Right lobe of liver (tissue), 6 donors: ENCODE data around the gene APPBP2. TPM values are rescaled to one million over a fixed set of nuclear protein-coding genes. Genes with fewer than 3 reads are reported as not detected.

ENCODE experiments used
- ATAC-seq, 4 donors: fragments of 200-7000 bp; cut with Tn5 transposase; one replicate each; pipeline ENCODE4 v1.9.1; 2020; ENCODE audit warnings: mild to moderate bottlenecking in 4 of 4, moderate library complexity in 4 of 4
- DNase-seq, 3 donors: peaks; one replicate each; pipeline ENCODE4 v3.0.0-alpha.2; 2020
- H3K27ac ChIP-seq, 3 donors: fragments of 200-600 bp; one replicate each; pipeline ENCODE4 v1.8.0; 2022
- H3K27me3 ChIP-seq, 2 donors: fragments of 200-600 bp; one replicate each; pipeline ENCODE4 v1.8.0; 2022
- H3K36me3 ChIP-seq, 4 donors: fragments of 200-600 bp; sonication (generic) in 1 of 4; one replicate each; pipeline versions ENCODE4 v1.5.1 to v1.8.0; 2017 to 2022; ENCODE audit warnings: control low read depth in 1 of 4
- H3K4me1 ChIP-seq, 4 donors: fragments of 200-600 bp; sonication (generic) in 1 of 4; one replicate each; pipeline versions ENCODE4 v1.5.1 to v1.8.0; 2017 to 2022; ENCODE audit warnings: control low read depth in 1 of 4
- H3K4me3 ChIP-seq, 3 donors: fragments of 200-600 bp; one replicate each; pipeline ENCODE4 v1.8.0; 2022
- H3K9me3 ChIP-seq, 4 donors: fragments of 200-600 bp; sonication (generic) in 1 of 4; one replicate each; pipeline versions ENCODE4 v1.5.1 to v1.8.0; 2017 to 2022; ENCODE audit warnings: control low read depth in 1 of 4
- POLR2A ChIP-seq: fragments of 450-650 bp; IDR thresholded peaks from one replicate; pipeline ENCODE4 v1.6.1; 2017; ENCODE audit warnings: antibody characterized with exemption, mild to moderate bottlenecking
- WGBS: methylation state at CpG from one replicate; pipeline ENCODE4 v1.1.6; 2018; ENCODE audit warnings: low coverage, low lambda C conversion rate; ENCODE audit not compliant: insufficient coverage; ENCODE audit errors: missing lambda C conversion rate; 5-methylcytosine and 5-hydroxymethylcytosine counted together
- intact Hi-C, 2 donors: fragments of 100-400 bp; cut with DNase I; formaldehyde crosslinking; loops; one replicate each; pipeline versions ENCODE4 v1.11.2 to v1.14.1; 2022
- total RNA-seq, 6 experiments: library from RNA; depleted of rRNA in 2 of 6; stranded (reverse); fragments of >200 nt in 2 of 6; fragmentation: NEBNext Ultra II Directional in 3 of 6; extraction: Animal tissue kit (Norgen Biotek cat#: 25700) in 3 of 6; gene quantifications; one replicate each; pipeline versions ENCODE4 v1.1.0 to v1.2.4, GENCODE V29; 2016 to 2023
- TF ChIP-seq, protein P1 (sequence below), 4 donors: fragments of 200-600 bp in 3 of 4; fragments of 450-650 bp in 1 of 4; IDR thresholded peaks; one replicate each; pipeline versions ENCODE4 v1.5.1 to v1.8.0; 2016 to 2022; ENCODE audit warnings: antibody characterized with exemption in 4 of 4, mild to moderate bottlenecking in 2 of 4
- donor health status: DM: no; HTN: yes; CAD: no.
- donor health status: DM: no; HTN: no; CAD: no.
- donor health status: DM: no; HTN: no; CAD: no.
- donor health status: DM: no; HTN: yes; CAD: no.
- donor health status: DM: no; HTN: yes; CAD: no.

APPBP2 gene
- total RNA-seq, 6 experiments from 2014 or later, result 8.7 to 19.3 (median 13.0) TPM

DNA sequence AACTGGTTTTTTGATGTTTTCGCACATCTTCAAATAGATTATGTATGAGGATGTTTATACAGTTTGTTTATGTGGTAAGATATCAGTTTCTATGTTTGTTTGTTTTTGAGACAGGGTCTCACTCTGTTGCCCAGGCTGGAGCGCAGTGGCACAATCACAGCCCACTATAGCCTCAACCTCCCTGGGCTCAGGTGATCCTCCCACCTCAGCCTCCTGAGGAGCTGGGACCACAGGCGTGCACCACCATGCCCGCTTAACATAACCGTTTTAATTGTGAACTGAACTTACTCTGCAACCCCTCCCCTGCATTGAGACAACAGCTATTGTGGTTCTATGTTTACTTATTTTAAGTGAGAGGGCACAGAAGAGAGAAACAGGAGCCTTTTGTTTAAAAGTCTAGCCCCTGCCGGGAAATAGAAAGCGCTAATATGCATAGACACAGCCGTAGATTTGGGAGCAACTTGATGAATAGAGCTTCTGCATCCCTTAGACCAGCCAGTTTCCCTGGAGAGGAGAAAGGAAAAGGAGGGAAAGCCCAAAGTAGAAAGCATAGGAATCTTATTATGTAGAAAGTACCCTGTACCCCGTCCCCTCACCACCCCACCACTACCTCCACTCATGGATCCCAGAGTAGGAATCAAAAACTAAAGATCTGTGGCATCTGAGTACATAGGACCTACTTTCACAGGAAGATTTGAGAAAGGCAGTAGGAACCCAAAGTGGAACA lies 19.6 kb upstream of the APPBP2 start:
- no peak overlapping the region for H3K4me3 ChIP-seq
- H3K9me3 ChIP-seq, result no peaks in the 10 kb centered on the region
- TF ChIP-seq POLR2A, result no peak
- TF ChIP-seq, protein P1, sequence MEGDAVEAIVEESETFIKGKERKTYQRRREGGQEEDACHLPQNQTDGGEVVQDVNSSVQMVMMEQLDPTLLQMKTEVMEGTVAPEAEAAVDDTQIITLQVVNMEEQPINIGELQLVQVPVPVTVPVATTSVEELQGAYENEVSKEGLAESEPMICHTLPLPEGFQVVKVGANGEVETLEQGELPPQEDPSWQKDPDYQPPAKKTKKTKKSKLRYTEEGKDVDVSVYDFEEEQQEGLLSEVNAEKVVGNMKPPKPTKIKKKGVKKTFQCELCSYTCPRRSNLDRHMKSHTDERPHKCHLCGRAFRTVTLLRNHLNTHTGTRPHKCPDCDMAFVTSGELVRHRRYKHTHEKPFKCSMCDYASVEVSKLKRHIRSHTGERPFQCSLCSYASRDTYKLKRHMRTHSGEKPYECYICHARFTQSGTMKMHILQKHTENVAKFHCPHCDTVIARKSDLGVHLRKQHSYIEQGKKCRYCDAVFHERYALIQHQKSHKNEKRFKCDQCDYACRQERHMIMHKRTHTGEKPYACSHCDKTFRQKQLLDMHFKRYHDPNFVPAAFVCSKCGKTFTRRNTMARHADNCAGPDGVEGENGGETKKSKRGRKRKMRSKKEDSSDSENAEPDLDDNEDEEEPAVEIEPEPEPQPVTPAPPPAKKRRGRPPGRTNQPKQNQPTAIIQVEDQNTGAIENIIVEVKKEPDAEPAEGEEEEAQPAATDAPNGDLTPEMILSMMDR (IDR thresholded peaks at IDR 0.05), result no peak
- no peaks in the 10 kb centered on the region for H3K27me3 ChIP-seq
- intact Hi-C loops, result no loop called here
- no peak overlapping the region for H3K27ac ChIP-seq
- ATAC-seq, result no peak
- no peaks in the 10 kb centered on the region for H3K36me3 ChIP-seq
- no peaks in the 10 kb centered on the region for H3K4me1 ChIP-seq
- 90% methylated on average over 9 of the region's 9 CpGs for WGBS
- DNase-seq, result no peak

DNA sequence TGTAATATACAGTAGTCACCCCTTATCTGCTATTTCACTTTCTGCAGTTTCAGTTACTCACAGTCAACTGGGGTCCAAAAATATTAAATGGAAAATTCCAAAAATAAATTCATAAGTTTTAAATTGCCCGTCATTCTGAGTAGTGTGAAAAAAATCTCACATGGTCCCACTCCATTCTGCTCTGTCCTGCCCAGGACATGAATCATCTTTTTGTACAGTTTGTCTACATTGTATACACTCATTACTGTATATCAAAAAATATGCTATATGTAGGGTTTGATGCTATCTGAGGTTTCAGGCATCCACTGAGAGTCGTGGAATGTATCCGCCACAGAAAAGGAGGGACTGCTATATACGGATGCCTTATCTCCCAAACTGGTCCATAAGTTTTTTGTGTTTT lies 16.0 kb upstream of the APPBP2 start:
- 64% methylated on average over 3 of the region's 4 CpGs for WGBS

DNA sequence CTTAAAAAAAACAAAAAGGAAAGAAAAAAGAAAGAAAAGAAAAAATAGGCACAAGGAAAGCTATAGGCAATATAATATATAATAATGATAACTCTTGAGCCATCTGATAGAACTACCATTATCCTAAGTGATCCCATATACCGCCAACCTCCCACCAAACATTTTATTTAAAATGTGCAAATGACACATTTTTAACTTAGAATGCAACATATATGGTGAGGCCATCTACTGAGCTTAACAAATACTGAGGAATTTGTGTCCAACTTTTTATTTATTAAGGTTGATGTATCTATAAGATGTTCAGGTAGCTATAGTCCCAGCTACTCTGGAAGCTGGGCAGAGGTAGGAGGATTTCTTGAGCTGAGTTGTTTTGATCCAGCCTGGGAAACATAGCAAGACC lies 14.4 kb upstream of the APPBP2 start:
- no peak overlapping the region for H3K27ac ChIP-seq
- ATAC-seq (no peak), DNase-seq (no peak)
- no peaks in the 10 kb centered on the region for H3K27me3 ChIP-seq
- H3K4me3 ChIP-seq, result no peak overlapping the region
- H3K4me1 ChIP-seq, result no peaks in the 10 kb centered on the region
- intact Hi-C loops, result no loop called here
- no peaks in the 10 kb centered on the region for H3K9me3 ChIP-seq
- 100% methylated on average over 1 of the region's 1 CpG for WGBS
- no peaks in the 10 kb centered on the region for H3K36me3 ChIP-seq
- TF ChIP-seq, protein P1 (IDR thresholded peaks at IDR 0.05), result no peak
- no peak for TF ChIP-seq POLR2A

More for the DNA sequence above, 16.0 kb upstream of the APPBP2 start:
- Histone ChIP-seq H3K27me3 (no peaks in the 10 kb centered on the region), H3K36me3 (no peaks in the 10 kb centered on the region), H3K4me1 (no peaks in the 10 kb centered on the region), H3K27ac (no peak overlapping the region), H3K4me3 (no peak overlapping the region), H3K9me3 (no peaks in the 10 kb centered on the region)
- TF ChIP-seq, protein P1 (IDR thresholded peaks at IDR 0.05), result no peak
- no peak for TF ChIP-seq POLR2A
- DNase-seq (no peak), ATAC-seq (no peak)
- intact Hi-C loops, result no loop called here

DNA sequence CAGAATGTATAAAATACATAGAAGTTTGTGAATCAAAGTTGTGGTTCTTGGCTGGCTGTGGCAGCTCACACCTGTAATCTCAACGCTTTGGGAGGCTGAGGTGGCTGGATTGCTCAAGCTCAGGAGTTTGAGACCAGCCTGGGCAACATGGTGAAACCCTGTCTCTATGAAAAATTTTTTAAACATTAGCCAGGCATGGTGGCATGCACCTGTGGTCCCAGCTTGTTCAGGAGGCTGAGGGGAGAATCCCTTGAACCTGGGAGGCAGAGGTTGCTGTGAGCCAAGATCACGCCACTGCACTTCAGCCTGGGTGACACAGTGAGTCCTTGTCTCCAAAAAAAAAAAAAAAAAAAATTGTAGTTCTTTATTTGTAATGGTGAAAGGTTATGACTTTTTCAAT lies 13.8 kb upstream of the APPBP2 start:
- intact Hi-C loops, result no loop called here
- Histone ChIP-seq H3K27me3 (no peaks in the 10 kb centered on the region), H3K9me3 (no peaks in the 10 kb centered on the region), H3K4me1 (no peaks in the 10 kb centered on the region), H3K4me3 (no peak overlapping the region), H3K36me3 (no peaks in the 10 kb centered on the region), H3K27ac (no peak overlapping the region)
- DNase-seq (no peak), ATAC-seq (no peak)
- TF ChIP-seq, protein P1 (IDR thresholded peaks at IDR 0.05), result no peak
- no peak for TF ChIP-seq POLR2A
- 93% methylated on average over 2 of the region's 2 CpGs for WGBS
